ENCODE data around the gene DNAJC12. TPM values are rescaled to one million over a fixed set of nuclear protein-coding genes. Genes with fewer than 3 reads are reported as not detected.
"Not testable (repeated sequence)": the region's sequence is repeated elsewhere in the genome, so short reads cannot be mapped to it uniquely, and the experiment has no call there.

The DNAJC12 gene
- total and polyA plus RNA-seq, 4 donors, result 1.2 to 6.4 (median 1.5) TPM

DNA sequence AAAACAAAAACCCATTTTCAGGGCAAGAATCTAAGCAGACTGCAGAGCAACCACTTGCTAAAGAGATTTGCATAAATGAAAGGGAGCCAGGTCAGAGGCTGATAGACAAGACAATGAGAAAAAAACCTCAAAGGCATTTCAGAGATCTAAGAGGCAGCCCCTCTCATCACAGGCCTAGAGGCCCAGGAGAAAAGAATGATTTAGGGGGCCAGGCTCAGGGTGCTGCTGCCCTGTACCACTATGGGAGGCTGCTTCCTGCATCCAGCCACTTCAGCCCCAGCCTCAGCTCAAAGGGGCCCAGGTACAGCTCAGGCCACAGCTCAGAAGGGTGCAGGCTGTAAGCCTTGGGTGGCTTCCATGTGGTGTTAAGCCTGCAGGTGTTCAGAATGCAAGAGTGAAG lies 3.7 kb upstream of the DNAJC12 start:
- H3K27me3 ChIP-seq (ENCODE audit: control insufficient read depth in 3 of 3, insufficient read depth in 3 of 3, low read length in 2 of 3), result no peaks in the 10 kb centered on the region
- no peak for DNase-seq
- H3K9ac ChIP-seq (ENCODE audit: insufficient read depth in 1 of 2, low read length in 2 of 2), result no peak overlapping the region
- H3K9me3 ChIP-seq (ENCODE audit: control insufficient read depth in 4 of 4, insufficient read depth in 3 of 4, low read length in 3 of 4), result peaks cover 0 to 2% (median 0%) of the 10 kb centered on the region in 4 donors
- H3K4me3 ChIP-seq, result no peak overlapping the region
- TF ChIP-seq, protein P1, sequence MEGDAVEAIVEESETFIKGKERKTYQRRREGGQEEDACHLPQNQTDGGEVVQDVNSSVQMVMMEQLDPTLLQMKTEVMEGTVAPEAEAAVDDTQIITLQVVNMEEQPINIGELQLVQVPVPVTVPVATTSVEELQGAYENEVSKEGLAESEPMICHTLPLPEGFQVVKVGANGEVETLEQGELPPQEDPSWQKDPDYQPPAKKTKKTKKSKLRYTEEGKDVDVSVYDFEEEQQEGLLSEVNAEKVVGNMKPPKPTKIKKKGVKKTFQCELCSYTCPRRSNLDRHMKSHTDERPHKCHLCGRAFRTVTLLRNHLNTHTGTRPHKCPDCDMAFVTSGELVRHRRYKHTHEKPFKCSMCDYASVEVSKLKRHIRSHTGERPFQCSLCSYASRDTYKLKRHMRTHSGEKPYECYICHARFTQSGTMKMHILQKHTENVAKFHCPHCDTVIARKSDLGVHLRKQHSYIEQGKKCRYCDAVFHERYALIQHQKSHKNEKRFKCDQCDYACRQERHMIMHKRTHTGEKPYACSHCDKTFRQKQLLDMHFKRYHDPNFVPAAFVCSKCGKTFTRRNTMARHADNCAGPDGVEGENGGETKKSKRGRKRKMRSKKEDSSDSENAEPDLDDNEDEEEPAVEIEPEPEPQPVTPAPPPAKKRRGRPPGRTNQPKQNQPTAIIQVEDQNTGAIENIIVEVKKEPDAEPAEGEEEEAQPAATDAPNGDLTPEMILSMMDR (IDR thresholded peaks at IDR 0.05; ENCODE audit: control extremely low read depth, extremely low read depth), result no peak
- ATAC-seq (ENCODE audit: insufficient read depth, low FRiP score), result no peak
- H3K4me1 ChIP-seq (ENCODE audit: control insufficient read depth in 5 of 5, insufficient read depth in 5 of 5, low read length in 5 of 5), result peaks cover 0 to 10% (median 0%) of the 10 kb centered on the region in 5 donors
- H3K36me3 ChIP-seq (ENCODE audit: control insufficient read depth in 4 of 4, insufficient read depth in 4 of 4, low read length in 4 of 4), result no peaks in the 10 kb centered on the region
- H3K27ac ChIP-seq (ENCODE audit: low read depth in 1 of 2, low read length in 1 of 2), result no peak overlapping the region

DNA sequence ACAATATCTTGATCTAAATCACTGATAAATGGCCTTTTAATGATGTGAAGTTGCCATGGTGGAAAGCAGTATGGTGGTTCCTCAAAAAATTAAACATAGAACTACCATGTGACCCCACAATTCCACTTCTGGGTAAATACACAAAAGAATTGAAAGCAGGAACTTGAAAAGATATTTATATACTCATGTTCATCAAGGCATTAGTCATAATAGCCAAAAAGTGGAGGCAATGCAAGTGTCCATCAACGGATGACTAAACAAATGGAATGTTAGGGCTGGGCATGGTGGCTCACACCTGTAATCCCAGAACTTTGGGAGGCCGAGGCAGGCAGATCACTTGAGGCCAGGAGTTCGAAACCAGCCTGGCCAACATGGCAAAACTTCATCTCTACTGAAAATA lies 2.0 kb upstream of the DNAJC12 start:
- WGBS, 2 donors, result 90 to 94% methylated on average over 3 of the region's 3 CpGs
- Histone ChIP-seq H3K27me3 (ENCODE audit: control insufficient read depth in 3 of 3, insufficient read depth in 3 of 3, low read length in 2 of 3) (no peaks in the 10 kb centered on the region), H3K9me3 (ENCODE audit: control insufficient read depth in 4 of 4, insufficient read depth in 3 of 4, low read length in 3 of 4) (peaks cover 0 to 2% (median 0%) of the 10 kb centered on the region in 4 donors), H3K9ac (ENCODE audit: insufficient read depth in 1 of 2, low read length in 2 of 2) (no peak overlapping the region), H3K4me3 (no peak overlapping the region), H3K36me3 (ENCODE audit: control insufficient read depth in 4 of 4, insufficient read depth in 4 of 4, low read length in 4 of 4) (no peaks in the 10 kb centered on the region), H3K27ac (ENCODE audit: low read depth in 1 of 2, low read length in 1 of 2) (no peak overlapping the region), H3K4me1 (ENCODE audit: control insufficient read depth in 5 of 5, insufficient read depth in 5 of 5, low read length in 5 of 5) (peaks cover 0 to 10% (median 0%) of the 10 kb centered on the region in 5 donors)
- no peak for ATAC-seq (ENCODE audit: insufficient read depth, low FRiP score)
- TF ChIP-seq, protein P1 (IDR thresholded peaks at IDR 0.05; ENCODE audit: control extremely low read depth, extremely low read depth), result no peak
- no peak for DNase-seq

DNA sequence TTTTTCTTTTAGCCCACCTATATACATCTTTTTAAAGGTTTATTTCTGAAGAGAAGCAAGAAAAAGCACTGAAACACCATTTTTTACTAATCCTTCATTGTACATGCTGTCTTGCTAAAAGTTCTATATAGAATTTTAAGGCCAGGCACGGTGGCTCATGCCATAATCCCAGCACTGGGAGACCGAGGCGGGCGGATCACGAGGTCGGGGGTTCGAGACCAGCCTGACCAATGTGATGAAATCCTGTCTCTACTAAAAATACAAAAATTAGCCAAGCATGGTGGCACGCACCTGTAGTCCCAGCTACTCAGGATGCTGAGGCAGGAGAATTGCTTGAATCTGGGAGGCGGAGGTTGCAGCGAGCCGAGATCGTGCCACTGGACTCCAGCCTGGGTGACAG lies 1.5 kb upstream of the DNAJC12 start:
- not testable (repeated sequence) for H3K9ac ChIP-seq (ENCODE audit: insufficient read depth in 1 of 2, low read length in 2 of 2); H3K9me3 ChIP-seq (ENCODE audit: control insufficient read depth in 4 of 4, insufficient read depth in 3 of 4, low read length in 3 of 4); ATAC-seq (ENCODE audit: insufficient read depth, low FRiP score); H3K4me3 ChIP-seq; H3K36me3 ChIP-seq (ENCODE audit: control insufficient read depth in 4 of 4, insufficient read depth in 4 of 4, low read length in 4 of 4); H3K4me1 ChIP-seq (ENCODE audit: control insufficient read depth in 5 of 5, insufficient read depth in 5 of 5, low read length in 5 of 5); H3K27me3 ChIP-seq (ENCODE audit: control insufficient read depth in 3 of 3, insufficient read depth in 3 of 3, low read length in 2 of 3); H3K27ac ChIP-seq (ENCODE audit: low read depth in 1 of 2, low read length in 1 of 2); DNase-seq
- WGBS, 2 donors, result 96 to 98% methylated on average over 12 of the region's 12 CpGs

DNA sequence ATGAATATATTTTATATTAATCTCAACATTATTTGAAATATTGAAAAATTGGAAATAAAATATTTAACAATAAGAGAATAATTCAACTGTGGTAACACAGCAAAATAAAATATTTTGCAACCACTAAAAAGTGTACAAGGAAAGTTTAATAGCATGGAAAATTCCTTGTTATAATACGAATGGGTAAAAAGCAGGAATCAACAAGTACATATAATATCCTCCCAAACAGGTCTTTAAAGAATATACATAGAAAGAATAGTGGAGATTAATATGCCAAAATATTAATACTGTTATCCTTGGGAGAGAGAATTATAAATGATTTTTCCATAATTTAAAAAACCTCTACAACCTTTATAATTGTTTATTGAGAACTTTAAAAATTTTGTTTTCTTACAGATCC lies 1.0 kb downstream of the DNAJC12 start:
- ATAC-seq (ENCODE audit: insufficient read depth, low FRiP score) (no peak), DNase-seq (no peak)
- no peaks in the 10 kb centered on the region for H3K36me3 ChIP-seq (ENCODE audit: control insufficient read depth in 4 of 4, insufficient read depth in 4 of 4, low read length in 4 of 4)
- TF ChIP-seq, protein P1 (IDR thresholded peaks at IDR 0.05; ENCODE audit: control extremely low read depth, extremely low read depth), result no peak
- no peaks in the 10 kb centered on the region for H3K9me3 ChIP-seq (ENCODE audit: control insufficient read depth in 4 of 4, insufficient read depth in 3 of 4, low read length in 3 of 4)
- no peaks in the 10 kb centered on the region for H3K27me3 ChIP-seq (ENCODE audit: control insufficient read depth in 3 of 3, insufficient read depth in 3 of 3, low read length in 2 of 3)
- 76 to 78% methylated on average over 1 of the region's 1 CpG for WGBS, 2 donors
- H3K4me1 ChIP-seq (ENCODE audit: control insufficient read depth in 5 of 5, insufficient read depth in 5 of 5, low read length in 5 of 5), result peaks cover 0 to 10% (median 0%) of the 10 kb centered on the region in 5 donors
- no peak overlapping the region for H3K4me3 ChIP-seq
- H3K9ac ChIP-seq (ENCODE audit: insufficient read depth in 1 of 2, low read length in 2 of 2), result no peak overlapping the region
- H3K27ac ChIP-seq (ENCODE audit: low read depth in 1 of 2, low read length in 1 of 2), result no peak overlapping the region

All from lung (tissue), 12 donors.